HG03064 (cell line): ENCODE data around the gene SH3D19.
A peak's percentile ranks its signal among the peaks of the same experiment; 100 is the strongest.
"Not testable (repeated sequence)": the region's sequence is repeated elsewhere in the genome, so short reads cannot be mapped to it uniquely, and the experiment has no call there.

ENCODE experiments used
- ATAC-seq: cut with Tn5 transposase; IDR thresholded peaks from one replicate; pipeline ENCODE4 v1.9.1; 2021; ENCODE audit warnings: low read depth; ENCODE audit not compliant: unreplicated experiment

The SH3D19 gene

GRCh38 chr4:151165205-151166000 lies 160.0 kb downstream of the SH3D19 start:
- ATAC-seq: no peak

GRCh38 chr4:151163855-151164254 lies 161.6 kb downstream of the SH3D19 start:
- no peak for ATAC-seq

GRCh38 chr4:151158979-151159378 lies 166.4 kb downstream of the SH3D19 start:
- no peak for ATAC-seq

GRCh38 chr4:151157543-151157942 lies 167.9 kb downstream of the SH3D19 start:
- ATAC-seq: no peak

GRCh38 chr4:151153585-151153984 lies 171.8 kb downstream of the SH3D19 start:
- no peak for ATAC-seq

GRCh38 chr4:151152028-151152427 lies 173.4 kb downstream of the SH3D19 start:
- no peak for ATAC-seq

GRCh38 chr4:151150821-151151580 lies 174.4 kb downstream of the SH3D19 start:
- no peak for ATAC-seq

GRCh38 chr4:151148261-151148660 lies 177.1 kb downstream of the SH3D19 start:
- no peak for ATAC-seq

GRCh38 chr4:151147000-151147399 lies 178.4 kb downstream of the SH3D19 start:
- ATAC-seq: no peak

GRCh38 chr4:151144329-151145072 lies 180.9 kb downstream of the SH3D19 start:
- ATAC-seq: no peak

- ATAC-seq: no peak
Measured at GRCh38 chr4:151143811-151144210, 181.6 kb downstream of the SH3D19 start.

- no peak for ATAC-seq
Measured at GRCh38 chr4:151143162-151143561, 182.2 kb downstream of the SH3D19 start.

- ATAC-seq: no peak
Measured at GRCh38 chr4:151142758-151143157, 182.6 kb downstream of the SH3D19 start.

- ATAC-seq: no peak
Measured at GRCh38 chr4:151139814-151140213, 185.6 kb downstream of the SH3D19 start.

- not testable (repeated sequence) for ATAC-seq
Measured at GRCh38 chr4:151136048-151136447, 189.4 kb downstream of the SH3D19 start.

- ATAC-seq: no peak
Measured at GRCh38 chr4:151133311-151133710, 192.1 kb downstream of the SH3D19 start.

GRCh38 chr4:151129796-151130195 lies 195.6 kb downstream of the SH3D19 start:
- ATAC-seq: no peak

- peak; percentile 85 for ATAC-seq
Measured at GRCh38 chr4:151117371-151117962, 207.9 kb downstream of the SH3D19 start.

GRCh38 chr4:151114986-151115385 lies 210.4 kb downstream of the SH3D19 start:
- ATAC-seq: no peak

GRCh38 chr4:151114338-151114737 lies 211.1 kb downstream of the SH3D19 start:
- ATAC-seq: no peak

- no peak for ATAC-seq
Measured at GRCh38 chr4:151110236-151110635, 215.2 kb downstream of the SH3D19 start.
